Measurements from ENCODE around the gene NNMT.

NNMT gene

DNA sequence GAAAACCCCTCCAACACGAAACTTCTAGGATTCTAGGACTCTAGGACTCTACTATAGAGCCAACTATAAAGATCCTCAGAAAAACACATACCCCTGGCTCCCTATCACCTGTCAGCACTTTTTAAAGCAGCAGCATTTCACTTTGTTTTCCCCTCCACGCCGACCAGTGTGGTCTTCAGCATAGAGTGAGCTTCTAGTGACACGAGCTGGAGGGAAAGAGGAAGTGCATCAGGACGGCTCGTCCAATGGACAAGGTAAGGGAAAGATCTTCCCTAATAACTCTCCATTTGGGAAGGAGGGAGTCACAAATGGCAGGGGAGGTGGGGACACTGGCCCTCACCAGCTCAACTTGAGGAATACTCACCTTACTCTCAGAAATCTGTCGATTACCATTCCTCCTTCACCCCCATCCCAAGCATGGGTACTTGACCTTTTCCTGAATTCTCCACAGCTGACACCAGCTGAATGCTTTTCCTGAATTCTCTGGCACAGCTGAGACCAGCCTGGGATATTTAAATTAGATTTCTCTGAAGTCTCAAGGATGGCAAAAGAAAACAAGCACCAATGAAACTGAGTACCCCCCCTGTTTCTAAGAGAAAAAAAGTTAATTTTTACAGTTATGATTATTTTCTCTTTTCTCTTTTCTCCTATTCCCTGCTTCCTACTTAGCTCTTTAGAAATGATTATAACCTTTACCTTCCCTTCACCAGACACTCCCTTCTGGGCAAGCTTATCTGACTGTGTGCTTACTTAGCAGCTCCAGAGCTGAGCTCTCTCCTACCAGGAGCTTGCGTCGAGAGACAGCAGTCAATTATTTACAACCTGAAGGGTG lies 33.3 kb upstream of the NNMT start:
- no peak for DNase-seq (ENCODE audit: extremely low read depth in 1 of 2, low read depth in 1 of 2)

DNA sequence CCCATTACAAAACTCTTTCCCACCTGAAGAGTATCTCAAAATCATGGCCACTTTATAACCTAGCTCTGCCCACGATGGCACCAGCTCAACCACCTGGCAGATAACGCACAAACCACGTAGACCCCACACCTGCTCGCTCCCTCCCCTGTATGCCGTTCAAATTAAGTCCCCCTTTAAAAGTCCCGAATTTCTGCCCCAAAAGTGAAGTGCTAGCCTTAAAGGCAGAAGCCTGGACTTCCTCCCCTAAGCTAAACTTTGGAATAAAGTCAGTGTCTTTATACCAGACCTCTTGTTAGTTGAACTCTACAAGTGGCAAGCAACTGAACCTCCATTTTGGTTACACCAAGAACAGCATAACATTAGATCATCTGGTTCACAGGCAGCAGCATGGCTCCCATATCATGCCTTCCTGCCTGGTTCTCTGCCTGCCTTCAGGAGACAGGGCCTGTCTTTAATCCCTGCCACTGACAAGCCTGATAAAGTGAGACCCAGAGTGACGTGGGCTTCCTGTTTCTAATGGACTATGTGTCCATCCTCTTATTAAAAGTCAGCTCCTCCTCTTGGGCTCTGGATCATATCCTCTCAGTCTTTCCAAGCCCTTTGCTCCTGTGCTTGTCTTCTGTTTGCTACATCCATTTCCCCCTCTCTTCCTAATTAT lies 32.6 kb upstream of the NNMT start:
- DNase-seq (ENCODE audit: extremely low read depth in 1 of 2, low read depth in 1 of 2): no peak

DNA sequence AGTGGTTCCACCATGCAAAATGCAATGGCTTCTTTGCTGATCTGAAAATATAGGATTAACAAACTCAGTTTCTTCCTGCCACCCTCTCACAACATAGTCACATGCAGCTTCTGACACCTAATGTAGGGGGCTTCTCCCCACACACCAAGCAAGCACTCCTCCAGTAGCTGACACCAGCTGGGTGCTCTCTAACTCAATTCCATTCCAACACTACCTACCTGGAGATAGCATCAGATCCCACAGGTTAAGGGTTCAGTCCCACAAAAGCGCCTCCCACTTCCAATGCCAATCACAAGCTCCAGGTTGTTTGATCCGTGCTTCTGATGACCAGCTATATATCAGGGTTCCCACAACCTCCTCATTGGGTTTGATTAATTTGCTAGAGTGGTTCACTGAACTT lies 31.8 kb upstream of the NNMT start:
- no peak for DNase-seq (ENCODE audit: extremely low read depth in 1 of 2, low read depth in 1 of 2)

DNA sequence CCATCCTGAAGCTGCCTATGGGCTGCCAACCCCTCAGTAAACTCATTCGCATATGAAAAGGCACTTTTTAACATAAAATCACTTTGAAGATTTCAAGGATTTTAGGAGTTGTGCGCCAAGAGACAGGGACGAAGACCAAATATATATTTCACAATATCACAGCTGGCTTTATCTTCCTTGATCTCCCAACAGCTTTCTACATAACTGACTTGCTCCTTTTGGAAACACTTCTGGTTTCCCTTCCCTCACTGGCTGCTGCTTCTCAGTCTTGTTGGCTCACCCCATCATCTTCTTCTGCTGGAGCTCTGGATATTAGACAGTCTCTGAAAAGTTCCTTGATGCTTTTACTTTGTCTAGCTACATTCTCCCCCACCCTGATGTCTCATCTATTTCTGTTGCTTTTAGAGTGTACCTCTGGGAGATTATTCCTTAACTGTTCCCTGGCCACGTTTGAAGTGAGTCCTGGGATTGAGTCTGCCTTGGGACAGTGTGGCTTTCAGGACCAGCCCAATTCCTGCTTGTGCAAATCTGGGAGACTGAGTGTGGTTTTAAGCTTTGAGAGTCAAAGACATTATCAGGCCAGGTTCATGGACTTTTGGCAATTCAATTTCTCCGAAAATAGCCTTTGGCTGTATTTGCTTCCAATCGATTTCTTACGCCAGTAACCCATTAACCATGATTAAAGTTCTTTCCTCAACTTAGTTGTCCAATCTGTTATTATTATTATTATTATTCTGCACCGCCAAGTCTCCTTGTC lies 30.9 kb upstream of the NNMT start:
- DNase-seq (ENCODE audit: extremely low read depth in 1 of 2, low read depth in 1 of 2): no peak

DNA sequence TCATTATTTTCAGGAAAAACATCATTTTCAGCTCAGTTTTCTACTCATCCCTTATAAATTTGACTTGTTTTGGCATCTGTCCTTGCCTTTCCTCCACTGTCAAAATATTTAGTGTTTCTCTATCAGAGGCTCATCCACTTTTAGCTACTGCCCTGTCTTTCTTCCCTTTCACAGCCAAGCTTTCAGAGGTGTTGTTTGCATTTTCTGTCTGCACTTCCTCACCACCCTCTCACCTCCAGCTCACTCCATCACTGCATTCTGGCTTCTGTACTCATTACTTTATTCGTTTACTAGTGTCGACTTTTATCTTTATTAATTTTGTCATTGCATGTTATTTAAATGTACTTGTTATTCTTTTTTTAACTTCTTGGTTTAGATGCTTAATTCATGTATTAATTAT lies 26.7 kb upstream of the NNMT start:
- DNase-seq (ENCODE audit: extremely low read depth in 1 of 2, low read depth in 1 of 2): no peak

DNA sequence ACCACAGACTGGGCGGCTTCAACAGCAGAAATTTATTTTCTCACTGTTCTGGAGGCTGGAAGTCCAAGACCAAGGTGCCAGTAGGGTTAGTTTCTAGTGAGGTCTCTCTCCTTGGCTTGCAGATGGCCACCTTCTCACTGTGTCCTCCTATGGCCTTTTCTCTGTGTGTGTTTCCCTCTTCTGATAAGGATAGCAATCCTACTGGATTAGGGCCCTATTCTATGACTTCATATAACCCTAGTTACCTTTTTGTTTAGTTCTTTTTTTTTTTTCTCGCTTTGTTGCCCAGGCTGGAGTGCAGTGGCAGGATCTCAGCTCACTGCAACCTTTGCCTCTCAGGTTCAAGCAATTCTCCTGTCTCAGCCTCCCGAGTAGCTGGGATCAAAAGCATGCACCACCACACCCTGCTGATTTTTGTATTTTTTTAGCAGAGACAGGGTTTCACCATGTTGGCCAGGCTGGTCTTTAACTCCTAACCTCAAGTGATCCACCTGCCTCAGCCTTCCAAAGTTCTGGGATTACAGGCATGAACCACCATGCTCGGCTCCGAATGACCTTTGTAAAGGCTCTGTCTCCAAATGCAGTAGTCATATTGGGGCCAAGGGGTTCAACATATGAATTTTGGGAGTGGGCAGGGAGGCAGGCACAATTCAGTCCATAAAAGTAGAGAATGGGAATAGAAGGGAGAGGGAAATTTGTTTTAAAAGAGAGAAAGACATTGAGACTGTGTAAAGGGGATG lies 25.5 kb upstream of the NNMT start:
- no peak for DNase-seq (ENCODE audit: extremely low read depth in 1 of 2, low read depth in 1 of 2)

DNA sequence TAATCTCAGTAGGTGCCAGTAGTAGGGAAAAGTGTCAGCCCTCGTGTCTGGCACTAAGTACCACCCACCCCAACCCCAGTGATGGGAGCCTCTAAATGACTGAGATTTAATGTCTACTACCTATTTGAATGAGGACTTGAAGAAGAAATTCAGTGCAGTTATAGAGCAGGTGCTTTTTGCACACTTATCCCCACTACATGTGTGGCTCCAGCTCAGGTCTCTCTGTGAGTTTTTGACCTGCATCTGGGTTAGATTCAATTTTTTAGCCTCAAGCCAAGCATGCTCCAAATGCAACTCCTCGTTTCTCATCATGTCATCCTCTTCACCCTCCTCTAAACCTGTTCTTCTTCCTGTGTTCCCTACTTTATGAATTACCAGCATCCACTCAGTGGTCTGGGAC lies 24.9 kb upstream of the NNMT start:
- DNase-seq (ENCODE audit: extremely low read depth in 1 of 2, low read depth in 1 of 2): no peak

DNA sequence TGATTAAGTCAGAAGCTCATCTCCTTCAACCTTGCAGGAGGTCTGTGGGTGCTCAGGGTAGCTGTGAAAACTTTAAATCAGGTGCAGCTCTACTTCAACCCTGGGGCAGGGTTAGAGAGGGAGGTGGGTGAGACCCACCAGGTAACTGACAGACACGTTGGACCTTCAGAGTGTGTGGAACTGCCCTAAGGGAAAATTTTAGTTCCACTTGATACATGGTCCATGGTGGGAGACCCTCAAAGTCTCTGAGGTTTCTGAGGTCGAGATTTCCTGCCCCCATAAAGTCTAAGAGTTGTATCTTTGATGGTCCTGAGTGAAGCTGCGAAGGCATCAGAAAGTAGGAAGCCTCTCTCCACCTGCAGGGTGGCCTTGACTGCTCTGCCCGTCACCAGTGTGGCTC lies 23.9 kb upstream of the NNMT start:
- DNase-seq (ENCODE audit: extremely low read depth in 1 of 2, low read depth in 1 of 2): no peak

DNA sequence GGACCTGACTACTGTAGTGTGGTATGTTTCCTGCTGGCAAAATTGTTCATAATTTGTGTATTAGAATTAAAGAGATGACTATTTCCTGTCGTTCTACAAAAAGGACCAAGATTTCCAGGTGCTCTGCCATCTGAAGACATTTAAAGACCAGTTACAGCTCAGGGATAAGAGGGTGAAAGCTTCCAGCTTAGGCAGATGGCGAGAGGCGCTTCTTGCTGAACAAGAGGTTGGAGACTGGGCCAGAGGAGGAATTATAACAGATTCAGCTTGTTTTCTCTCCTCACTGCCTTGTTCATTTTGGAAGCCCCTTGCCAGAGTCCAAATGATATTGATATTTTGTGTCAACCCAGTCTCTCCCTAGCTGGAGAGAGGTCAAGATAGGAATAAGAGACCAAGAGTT lies 23.1 kb upstream of the NNMT start:
- no peak for DNase-seq (ENCODE audit: extremely low read depth in 1 of 2, low read depth in 1 of 2)

DNA sequence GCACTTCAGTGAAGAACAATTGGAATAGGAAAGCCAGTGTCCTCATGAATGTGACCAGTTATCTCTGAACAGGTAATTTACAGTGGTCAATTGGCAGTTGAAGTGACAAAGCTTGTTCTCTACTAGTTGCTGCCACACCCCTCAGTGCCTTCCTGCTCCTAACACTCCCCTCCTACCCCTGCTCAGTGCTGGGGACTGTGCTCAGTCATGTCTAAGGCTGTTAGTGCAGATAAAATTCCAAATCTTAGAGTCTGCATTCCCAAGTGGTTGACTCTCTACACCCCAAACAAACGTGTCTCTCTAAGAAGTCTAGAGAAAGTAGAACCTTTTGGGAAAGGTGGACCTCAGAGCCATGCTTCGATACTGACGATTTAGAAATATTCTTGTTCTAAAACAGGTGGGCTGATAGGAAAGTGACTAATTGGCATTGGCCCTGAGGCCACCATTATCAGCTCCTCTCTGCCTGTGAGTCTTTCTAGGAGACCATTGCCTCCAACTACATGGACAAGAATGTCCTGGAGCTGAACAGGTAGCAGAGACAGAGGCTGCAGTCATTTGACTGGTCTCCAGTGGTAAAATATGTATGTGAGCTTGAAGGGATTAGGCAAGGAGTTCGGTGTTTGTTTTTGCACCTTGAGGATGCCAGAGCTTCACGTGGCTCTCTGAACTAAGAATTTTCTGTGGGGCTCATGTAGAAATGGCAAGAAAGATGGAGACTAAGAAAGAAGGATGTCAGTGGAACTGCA lies 22.1 kb upstream of the NNMT start:
- DNase-seq (ENCODE audit: extremely low read depth in 1 of 2, low read depth in 1 of 2): no peak

DNA sequence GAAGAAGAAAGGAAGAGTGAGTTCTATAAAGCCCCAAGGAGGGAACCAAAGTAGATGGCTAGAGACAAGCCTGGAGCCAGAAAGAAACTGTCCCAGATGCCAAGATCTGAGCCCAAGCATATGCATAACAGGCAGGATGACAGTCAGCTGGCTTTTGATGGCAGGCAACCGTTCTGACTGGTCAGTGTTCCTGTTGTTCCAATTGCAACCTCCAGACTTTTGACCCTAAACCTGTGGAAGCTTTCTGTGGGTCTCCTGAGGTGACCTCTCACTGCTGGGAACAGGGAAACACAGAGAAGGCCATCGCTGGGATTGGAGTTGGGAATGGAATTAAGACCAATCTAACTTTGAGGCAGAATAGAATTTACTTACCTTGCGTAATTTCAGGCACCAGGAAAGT lies 21.6 kb upstream of the NNMT start:
- no peak for DNase-seq (ENCODE audit: extremely low read depth in 1 of 2, low read depth in 1 of 2)

DNA sequence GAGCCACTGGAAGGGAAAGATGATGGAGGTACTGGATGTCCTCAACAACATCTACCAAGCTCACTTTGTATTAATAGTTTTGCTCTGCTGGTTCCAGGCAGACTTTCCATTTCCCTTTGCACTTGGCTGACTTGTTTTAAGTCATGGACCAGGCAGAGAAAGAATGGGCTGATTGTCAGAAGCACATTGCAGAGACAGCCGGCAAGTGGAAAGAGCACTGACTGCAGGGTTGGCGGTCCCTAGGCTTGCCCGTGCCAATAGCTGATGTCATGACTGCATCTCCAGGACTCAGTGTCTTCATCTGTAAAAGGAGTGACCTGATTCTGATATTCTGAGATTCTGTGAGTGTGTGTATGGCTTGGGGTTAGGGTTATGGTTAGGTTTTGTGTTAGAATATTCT lies 20.9 kb upstream of the NNMT start:
- DNase-seq (ENCODE audit: extremely low read depth in 1 of 2, low read depth in 1 of 2): no peak

DNA sequence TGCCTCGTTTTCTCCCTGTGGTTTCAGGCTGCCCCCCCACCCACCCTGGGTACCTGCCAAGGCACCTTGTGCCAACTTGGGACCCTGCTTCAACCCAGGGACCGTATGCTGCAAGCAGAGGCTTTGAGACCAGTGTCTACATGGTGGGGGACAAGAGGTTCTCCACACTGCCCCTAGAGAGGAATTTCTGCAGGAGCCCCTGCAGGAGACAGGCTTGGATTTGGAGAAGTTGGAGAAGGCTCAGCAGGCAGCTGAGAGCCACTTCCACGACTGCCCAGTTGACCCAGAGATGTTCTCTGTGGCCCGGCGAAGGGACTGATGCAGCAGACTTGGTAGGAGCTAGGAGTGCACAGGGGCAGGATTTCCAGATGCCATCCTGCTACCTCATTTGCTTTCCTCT lies 20.1 kb upstream of the NNMT start:
- no peak for DNase-seq (ENCODE audit: extremely low read depth in 1 of 2, low read depth in 1 of 2)

DNA sequence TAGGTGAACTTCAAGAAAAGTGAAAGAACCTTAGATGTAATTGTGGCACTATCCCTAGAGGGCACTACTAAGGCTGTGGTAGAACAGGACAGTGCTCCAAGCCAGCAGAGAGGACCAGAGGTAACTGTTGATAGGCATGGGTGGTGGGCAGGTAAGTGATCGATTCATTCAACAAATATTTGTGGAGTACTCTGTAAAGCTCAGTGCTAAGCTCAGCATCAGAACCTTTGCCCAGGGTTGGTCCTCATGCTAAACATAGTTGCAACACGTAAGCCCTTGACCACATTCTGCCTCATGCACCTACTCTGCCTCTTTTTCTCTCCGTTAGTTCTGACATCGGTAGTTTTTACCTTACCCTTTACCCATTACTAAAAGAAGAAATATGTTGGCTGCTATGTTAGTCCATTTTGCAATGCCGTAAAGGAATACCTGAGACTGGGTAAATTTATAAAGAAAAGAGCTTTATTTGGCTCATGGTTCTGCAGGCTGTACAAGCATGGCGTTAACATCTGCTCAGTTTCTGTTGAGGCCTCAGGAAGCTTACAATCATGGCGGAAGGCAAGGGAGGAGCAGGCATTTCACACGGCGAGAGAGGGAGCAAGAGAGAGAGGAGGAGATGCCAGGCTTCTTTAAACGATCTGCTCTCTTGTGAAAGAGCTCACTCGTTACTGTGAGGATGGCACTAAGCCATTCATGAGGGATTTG lies 18.4 kb upstream of the NNMT start:
- no peak for DNase-seq (ENCODE audit: extremely low read depth in 1 of 2, low read depth in 1 of 2)

DNA sequence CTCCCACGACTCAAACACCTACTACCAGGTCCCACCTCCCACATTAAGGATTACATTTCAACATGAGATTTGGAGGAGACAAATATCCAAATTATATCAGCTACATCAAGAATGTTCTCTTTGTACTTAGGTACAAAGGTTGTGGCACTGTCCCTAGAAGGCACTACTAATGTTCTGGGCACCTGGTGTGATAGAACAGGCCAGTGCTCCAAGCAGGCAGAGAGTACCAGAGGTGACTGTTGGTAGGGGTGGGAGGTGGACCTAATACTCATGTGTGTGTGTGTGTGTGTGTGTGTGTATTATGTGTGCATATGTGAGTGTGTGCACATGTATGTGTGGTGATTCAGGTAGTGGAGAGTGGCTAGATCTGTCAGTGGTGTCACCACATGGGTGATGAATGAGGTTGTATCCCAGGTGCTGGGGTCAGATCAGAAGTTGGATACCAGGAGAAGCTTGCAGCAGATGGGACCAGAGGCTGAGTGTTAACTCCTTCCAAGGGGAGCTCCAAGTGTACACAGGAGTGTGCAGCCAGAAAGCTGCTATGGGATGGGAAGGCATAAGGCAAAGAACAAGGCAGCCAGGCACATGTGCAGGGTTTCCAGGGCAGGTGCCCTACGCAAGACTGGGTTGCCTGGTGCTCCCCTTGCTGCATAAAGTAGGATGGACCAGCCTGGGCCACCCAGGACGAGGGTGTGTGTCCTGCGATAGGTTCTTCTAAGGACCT lies 17.7 kb upstream of the NNMT start:
- no peak for DNase-seq (ENCODE audit: extremely low read depth in 1 of 2, low read depth in 1 of 2)

DNA sequence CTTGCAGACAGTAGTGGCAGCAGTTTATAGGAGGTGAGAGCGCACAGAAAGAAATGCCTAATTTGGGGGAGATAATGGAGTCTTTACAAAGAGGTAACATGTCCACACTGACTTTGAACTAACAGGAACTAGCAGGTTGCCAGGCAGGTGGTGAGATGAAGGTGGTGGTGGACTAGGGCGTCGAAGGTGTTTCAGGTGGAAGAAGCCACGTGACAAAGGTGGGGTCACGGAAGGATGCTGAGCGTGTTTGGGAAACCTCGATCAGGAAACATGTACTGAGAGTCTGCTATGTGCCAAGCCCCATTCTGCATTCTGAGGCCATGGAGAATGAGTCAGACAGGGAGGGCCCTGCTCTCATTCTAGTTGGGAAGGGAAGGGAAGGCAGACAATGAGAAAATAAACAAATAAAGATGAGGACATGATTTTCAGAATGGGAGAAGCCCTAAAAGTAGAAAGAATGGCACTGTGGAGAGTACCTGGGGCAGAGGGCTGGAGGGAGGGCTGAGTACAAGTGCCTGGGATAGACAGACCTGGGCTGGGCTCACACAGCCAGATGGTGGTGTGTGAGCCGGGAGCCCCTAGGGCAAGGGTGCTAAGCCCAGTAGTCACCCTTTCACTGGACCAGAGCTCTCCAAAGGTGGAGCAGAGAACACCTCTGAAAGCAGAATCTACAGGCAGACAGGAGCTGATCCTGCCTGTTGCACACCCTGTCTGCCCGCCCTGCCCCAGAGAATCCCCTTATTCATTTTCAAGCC lies 16.2 kb upstream of the NNMT start:
- no peak for DNase-seq (ENCODE audit: extremely low read depth in 1 of 2, low read depth in 1 of 2)

DNA sequence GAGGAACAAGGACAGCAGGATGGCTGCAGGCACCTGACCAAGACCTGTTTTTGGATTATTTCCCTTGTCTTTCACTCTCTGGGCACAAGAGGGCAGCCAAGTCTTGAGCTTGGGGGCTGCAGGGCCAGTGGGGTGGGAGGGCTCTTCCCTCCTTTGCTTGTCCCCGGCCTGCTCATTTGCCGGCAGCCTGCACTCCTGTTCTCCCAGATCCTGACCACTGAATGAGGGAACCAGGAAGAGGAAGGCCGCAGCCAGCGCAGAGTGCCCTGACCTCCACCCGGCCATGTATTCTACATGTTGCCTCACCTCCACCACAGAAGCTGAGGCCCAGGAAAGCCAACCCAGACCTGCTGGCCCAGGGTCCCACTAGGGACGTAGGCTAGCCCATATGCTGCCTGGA lies 15.5 kb upstream of the NNMT start:
- no peak for DNase-seq (ENCODE audit: extremely low read depth in 1 of 2, low read depth in 1 of 2)

DNA sequence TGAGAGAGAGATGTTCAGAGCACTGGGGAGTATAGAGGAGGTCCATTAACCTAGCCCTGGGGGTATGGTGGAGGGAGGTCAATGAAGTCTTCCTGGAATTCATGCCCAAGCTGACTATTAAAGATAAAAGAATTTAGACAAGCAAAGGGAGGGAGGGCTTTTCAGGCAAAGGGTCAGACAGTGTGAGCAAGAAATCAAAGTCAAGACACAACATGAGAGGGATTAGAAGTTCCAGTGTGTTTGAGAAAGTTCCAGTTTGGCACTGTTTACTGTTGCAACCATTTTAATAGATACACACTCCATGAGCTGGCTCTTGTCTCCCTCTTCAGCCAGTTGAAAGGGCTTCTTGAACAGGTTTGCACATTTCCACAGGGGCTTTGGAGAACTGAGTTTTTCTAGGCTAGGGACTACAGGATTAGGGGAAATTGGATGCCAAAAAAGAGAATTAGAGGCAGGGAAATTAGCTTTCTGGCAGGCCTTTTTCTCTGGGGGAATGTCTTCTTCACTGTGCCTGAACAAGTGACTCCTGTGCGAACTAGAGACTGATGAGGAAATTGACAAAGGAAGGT lies 14.7 kb upstream of the NNMT start:
- DNase-seq (ENCODE audit: extremely low read depth in 1 of 2, low read depth in 1 of 2): no peak

Data from activated CD8-positive, alpha-beta memory T cell treated with anti-CD3 and anti-CD28 coated beads for 1 hour (primary cell).